Rectal smooth muscle tissue (tissue), 1 donor: ENCODE results near the gene TMEM200A.

Experiments
- H3K27ac ChIP-seq: one replicate; pipeline ENCODE4 v1.7.0; 2013; ENCODE audit warnings: low read depth, low read length, inconsistent platforms
- H3K27me3 ChIP-seq: one replicate; pipeline ENCODE4 v1.7.0; 2013; ENCODE audit warnings: low read length; ENCODE audit not compliant: control insufficient read depth, insufficient read depth
- H3K36me3 ChIP-seq: one replicate; pipeline ENCODE4 v1.7.0; 2013; ENCODE audit warnings: low read length; ENCODE audit not compliant: control insufficient read depth, insufficient read depth
- H3K4me1 ChIP-seq: one replicate; pipeline ENCODE4 v1.7.0; 2013; ENCODE audit warnings: low read length; ENCODE audit not compliant: control insufficient read depth, insufficient read depth
- H3K4me3 ChIP-seq: one replicate; pipeline ENCODE4 v1.7.0; 2013; ENCODE audit warnings: low read length
- H3K9ac ChIP-seq: one replicate; pipeline ENCODE4 v1.7.0; 2013; ENCODE audit warnings: low read length

TMEM200A gene

DNA sequence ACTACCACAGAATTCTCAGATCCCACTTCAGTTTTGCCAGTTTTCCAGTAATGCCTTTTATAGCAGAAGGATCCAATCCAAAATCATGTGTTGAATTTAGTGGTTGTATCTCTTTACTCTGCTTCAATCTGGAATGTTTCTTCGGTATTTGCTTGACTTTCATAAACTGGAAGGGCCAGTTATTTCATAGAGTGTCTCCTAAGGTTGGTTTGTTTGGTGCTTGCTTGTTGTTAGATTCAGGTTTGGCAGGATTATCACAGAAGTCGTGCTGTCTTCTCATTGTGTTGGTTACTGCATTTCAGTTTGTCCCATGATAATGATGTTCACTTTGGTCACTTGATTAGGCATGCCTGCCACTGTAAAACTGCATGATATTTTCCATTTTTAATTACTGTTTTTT, 45.7 kb downstream of the TMEM200A start:
- Histone ChIP-seq H3K36me3 (no peaks in the 10 kb centered on the region), H3K4me1 (no peaks in the 10 kb centered on the region), H3K27ac (no peak overlapping the region), H3K9ac (no peak overlapping the region), H3K4me3 (no peak overlapping the region), H3K27me3 (no peaks in the 10 kb centered on the region)

DNA sequence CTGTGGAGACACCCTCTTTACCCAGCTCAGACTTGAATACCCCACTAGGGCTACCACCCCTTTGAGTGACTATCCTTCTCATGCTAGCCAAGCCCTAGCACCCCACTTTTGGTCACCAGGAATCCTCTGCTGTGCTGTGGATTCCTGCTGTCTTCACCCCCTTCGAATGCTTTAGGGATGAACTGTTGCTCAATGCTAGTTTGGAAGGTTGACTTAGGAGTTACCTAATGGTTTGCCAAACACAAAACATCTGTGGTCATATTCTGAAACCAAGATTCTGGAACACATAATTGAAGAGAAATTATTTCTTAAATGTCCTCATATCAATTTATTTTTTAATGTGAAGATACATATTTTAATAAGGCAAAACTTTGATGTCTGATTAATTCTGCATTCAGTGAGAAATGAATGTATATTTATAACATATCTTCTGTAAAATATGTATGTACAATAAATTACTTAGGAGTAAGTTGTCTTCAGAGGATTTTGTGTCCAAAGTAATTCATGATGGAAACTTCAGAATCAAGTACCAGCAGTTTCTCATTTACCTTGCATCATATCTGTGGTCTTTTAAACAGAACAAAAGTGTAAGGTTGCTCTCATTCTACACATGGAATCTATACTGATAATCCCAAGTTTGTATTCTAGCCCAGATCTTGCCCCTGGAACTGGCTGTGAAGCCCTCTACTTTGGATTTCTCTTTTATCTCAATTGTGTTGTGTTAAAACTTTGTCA, 46.9 kb downstream of the TMEM200A start:
- Histone ChIP-seq H3K27ac (no peak overlapping the region), H3K4me1 (no peaks in the 10 kb centered on the region), H3K4me3 (no peak overlapping the region), H3K36me3 (no peaks in the 10 kb centered on the region), H3K27me3 (no peaks in the 10 kb centered on the region), H3K9ac (no peak overlapping the region)

DNA sequence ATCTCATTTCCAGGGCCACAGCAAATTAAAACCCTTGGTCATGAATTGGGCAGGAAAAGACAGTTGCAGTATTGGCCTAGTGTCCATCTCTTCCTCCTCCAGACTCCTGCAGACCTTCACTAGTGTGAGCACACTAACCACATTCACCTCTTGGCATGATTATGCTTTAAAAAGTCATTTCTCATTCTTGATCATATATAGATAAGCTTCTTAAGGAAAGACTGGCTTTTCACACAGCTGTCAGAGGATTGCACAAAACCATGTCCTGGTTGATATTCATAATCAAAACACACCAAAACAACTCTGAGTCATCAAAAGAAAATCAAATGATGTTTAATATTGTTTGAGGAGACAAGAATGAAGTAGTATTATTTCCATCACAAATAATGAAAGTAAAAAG, 52.1 kb downstream of the TMEM200A start:
- Histone ChIP-seq H3K4me1 (no peaks in the 10 kb centered on the region), H3K27me3 (no peaks in the 10 kb centered on the region), H3K4me3 (no peak overlapping the region), H3K27ac (no peak overlapping the region), H3K9ac (no peak overlapping the region), H3K36me3 (no peaks in the 10 kb centered on the region)

DNA sequence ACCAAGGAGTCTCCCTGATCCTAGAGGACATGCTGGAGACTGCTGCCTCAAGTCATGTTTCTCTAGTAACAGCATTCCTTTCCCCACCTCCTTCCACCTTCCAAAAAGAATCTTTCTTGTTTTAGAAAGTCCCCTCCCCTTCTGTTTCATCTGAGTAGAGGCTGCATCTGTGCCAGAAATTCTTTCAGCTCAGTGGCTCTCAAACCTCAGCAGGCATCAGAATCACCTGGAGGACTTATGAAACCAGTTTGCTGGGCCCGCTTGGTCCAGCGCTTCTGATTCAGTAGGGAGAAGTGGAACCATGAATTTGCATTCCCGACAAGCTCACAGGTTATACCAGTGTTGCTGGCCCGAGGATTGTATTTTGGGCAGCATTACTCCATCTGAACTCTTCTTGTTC, 55.1 kb downstream of the TMEM200A start:
- no peaks in the 10 kb centered on the region for H3K27me3 ChIP-seq
- H3K4me1 ChIP-seq, result no peaks in the 10 kb centered on the region
- H3K9ac ChIP-seq, result no peak overlapping the region
- H3K36me3 ChIP-seq, result no peaks in the 10 kb centered on the region
- H3K27ac ChIP-seq, result no peak overlapping the region
- no peak overlapping the region for H3K4me3 ChIP-seq

DNA sequence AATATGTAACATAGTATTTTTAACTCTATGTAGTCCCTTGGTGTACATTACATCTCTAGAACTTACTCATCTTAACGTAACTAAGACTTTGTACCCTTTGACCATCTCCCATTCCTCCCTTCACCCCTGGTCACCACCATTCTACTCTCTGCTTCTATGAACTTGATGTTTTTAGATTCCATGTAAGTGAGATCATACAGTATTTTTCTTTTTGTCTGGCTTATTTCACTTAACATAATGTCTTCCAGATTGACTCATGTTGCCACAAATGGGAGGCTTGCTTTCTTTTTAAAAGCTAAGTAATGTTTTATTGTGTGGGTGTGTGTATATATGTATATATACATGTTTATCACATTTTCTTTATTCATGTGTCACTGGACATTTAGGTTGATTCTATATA, 55.8 kb downstream of the TMEM200A start:
- no peak overlapping the region for H3K9ac ChIP-seq

DNA sequence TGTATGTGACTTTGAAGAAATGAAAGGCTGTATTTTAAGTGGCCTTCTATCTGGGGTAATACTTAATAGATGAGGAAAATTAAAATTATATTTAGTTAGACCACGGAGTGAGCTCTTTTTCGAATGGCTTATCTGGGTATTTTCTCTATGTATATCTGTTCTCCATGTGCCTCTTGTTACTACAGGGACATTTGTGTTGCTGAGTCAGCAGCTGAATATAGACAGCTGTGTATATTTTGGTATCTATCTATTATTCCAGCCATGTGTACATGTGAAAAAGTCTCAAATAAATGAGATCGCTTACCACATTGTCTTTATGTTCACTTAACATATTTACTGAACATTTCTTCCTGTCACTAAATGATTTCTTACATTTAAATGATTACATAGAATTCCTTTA, 57.2 kb downstream of the TMEM200A start:
- H3K4me1 ChIP-seq, result no peaks in the 10 kb centered on the region
- no peak overlapping the region for H3K4me3 ChIP-seq
- no peak overlapping the region for H3K27ac ChIP-seq

More for the DNA sequence above, 55.8 kb downstream of the TMEM200A start:
- Histone ChIP-seq H3K36me3 (no peaks in the 10 kb centered on the region), H3K4me3 (no peak overlapping the region), H3K27me3 (no peaks in the 10 kb centered on the region), H3K27ac (no peak overlapping the region), H3K4me1 (no peaks in the 10 kb centered on the region)

DNA sequence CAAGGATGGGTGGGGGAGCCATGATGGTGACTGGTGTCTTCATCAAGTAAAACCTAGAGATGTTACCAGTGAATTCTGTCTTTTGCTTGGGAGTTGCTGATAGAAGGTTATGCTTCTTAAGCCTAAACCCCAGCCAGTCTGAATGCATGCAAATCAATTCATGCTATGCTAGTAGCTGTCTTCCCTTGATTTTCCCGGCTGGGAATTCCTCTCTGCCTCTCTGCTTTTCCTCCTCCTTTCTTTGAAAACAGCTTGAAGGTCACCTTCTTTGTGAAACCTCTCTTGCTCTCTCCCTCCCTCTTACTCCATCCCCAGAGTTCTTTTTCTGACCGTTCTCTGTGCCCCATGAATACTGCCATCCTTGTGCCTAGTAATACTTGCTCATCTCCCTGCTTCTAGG, 58.9 kb downstream of the TMEM200A start:
- no peaks in the 10 kb centered on the region for H3K27me3 ChIP-seq
- no peak overlapping the region for H3K9ac ChIP-seq
- no peaks in the 10 kb centered on the region for H3K36me3 ChIP-seq
- no peaks in the 10 kb centered on the region for H3K4me1 ChIP-seq
- H3K4me3 ChIP-seq, result no peak overlapping the region
- no peak overlapping the region for H3K27ac ChIP-seq

More for the DNA sequence above, 57.2 kb downstream of the TMEM200A start:
- Histone ChIP-seq H3K27me3 (no peaks in the 10 kb centered on the region), H3K36me3 (no peaks in the 10 kb centered on the region), H3K9ac (no peak overlapping the region)

DNA sequence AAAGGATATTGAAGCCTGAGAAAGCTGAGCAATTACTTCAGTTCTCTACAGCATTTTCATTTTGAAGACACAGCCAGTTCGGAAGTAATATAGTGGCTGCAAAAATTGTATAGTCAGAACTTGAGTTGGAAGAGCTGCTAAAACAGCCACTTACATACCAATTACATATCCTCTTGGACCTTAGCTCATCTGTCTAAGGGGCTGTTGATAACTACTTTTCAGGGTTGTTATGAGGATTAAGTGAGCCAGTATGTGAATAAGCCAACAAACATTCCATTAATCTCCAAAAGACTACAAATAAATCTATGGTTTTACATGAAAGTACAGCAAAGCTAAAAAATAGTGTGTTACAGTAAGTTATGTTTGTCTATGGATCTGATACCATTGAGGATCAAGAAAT, 59.7 kb downstream of the TMEM200A start:
- no peak overlapping the region for H3K4me3 ChIP-seq
- H3K27ac ChIP-seq, result no peak overlapping the region
- no peaks in the 10 kb centered on the region for H3K4me1 ChIP-seq
- no peaks in the 10 kb centered on the region for H3K27me3 ChIP-seq
- H3K9ac ChIP-seq, result no peak overlapping the region
- H3K36me3 ChIP-seq, result no peaks in the 10 kb centered on the region

DNA sequence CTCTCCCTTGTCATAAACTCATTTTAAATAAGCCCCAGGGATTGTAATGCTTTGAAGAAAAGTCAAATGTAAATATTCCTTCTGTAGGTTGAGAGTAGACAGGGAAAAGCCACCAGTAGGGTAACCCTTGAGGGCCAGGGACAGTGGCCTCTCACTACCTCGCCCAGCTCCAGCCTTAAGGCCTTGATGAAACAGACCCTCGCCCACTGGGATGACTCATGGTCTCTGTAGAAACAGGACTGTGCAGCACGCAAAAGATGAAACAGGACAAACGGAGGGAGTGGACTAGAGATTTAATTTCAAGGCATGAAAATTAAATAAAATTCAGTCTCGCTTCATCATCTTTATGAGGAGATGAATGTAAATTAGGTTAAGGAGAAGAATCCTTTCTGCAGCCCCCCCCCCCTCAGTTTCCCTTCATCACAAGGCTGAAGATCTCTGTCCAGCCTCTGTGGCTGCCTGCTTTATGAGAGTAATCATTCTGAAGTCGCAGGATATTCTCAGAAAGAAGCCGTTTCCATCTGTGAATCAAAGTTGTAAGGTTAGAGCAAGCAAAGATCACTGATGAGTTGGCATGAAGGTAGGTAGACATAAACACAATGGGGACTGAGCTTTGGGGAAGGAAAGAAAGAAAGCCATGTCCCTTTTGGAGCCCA, 60.4 kb downstream of the TMEM200A start:
- H3K9ac ChIP-seq, result no peak overlapping the region
- H3K36me3 ChIP-seq, result no peaks in the 10 kb centered on the region
- H3K27me3 ChIP-seq, result no peaks in the 10 kb centered on the region

DNA sequence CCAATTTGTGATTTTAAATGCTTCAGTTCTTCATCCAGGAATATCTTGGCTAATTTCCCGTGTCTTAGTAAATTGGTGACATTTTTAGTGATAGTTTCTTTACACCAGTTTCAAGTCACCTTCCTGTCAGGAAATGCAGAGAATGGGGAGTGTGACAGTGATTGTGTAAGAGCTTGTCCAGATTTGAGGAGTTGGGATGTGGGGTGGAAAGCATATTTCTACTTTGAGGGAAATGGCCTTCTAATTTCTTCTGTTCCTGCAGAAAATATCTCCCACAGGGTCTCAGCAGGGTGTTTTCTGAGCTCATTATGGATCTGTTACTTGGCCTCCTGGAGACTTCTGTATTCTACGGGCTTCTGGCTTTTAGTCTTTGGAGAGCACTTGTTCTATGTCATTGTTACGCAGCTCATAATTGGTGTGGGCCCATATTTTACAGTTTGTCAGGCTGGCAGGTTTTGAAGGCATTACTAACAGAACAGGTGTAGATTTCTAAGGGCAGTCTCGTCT, 65.6 kb downstream of the TMEM200A start:
- H3K27me3 ChIP-seq, result no peaks in the 10 kb centered on the region
- no peaks in the 10 kb centered on the region for H3K36me3 ChIP-seq
- H3K9ac ChIP-seq, result no peak overlapping the region
- H3K4me3 ChIP-seq, result no peak overlapping the region
- no peaks in the 10 kb centered on the region for H3K4me1 ChIP-seq
- H3K27ac ChIP-seq, result no peak overlapping the region

More for the DNA sequence above, 60.4 kb downstream of the TMEM200A start:
- no peaks in the 10 kb centered on the region for H3K4me1 ChIP-seq
- H3K27ac ChIP-seq, result no peak overlapping the region
- H3K4me3 ChIP-seq, result no peak overlapping the region

DNA sequence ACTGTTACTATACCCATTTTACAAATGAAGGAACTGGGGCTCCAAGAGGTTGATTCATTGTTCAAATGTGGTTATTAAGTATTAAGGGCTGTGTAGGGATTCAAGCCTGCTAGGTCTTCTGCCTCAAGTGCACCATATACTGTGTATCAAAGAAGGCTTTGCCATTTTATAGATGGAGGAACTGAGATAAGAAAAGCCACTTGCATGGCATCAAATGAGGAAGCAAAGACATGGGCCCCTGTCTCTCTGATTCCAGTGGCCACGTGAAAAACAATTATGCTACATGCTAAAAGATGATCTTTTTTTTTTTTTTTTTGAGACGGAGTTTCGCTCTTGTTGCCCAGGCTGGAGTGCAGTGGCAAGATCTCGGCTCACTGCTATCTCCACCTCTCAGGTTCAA, 67.0 kb downstream of the TMEM200A start:
- H3K4me1 ChIP-seq, result no peaks in the 10 kb centered on the region
- H3K27ac ChIP-seq, result no peak overlapping the region
- H3K36me3 ChIP-seq, result no peaks in the 10 kb centered on the region
- no peak overlapping the region for H3K4me3 ChIP-seq
- no peaks in the 10 kb centered on the region for H3K27me3 ChIP-seq
- no peak overlapping the region for H3K9ac ChIP-seq

DNA sequence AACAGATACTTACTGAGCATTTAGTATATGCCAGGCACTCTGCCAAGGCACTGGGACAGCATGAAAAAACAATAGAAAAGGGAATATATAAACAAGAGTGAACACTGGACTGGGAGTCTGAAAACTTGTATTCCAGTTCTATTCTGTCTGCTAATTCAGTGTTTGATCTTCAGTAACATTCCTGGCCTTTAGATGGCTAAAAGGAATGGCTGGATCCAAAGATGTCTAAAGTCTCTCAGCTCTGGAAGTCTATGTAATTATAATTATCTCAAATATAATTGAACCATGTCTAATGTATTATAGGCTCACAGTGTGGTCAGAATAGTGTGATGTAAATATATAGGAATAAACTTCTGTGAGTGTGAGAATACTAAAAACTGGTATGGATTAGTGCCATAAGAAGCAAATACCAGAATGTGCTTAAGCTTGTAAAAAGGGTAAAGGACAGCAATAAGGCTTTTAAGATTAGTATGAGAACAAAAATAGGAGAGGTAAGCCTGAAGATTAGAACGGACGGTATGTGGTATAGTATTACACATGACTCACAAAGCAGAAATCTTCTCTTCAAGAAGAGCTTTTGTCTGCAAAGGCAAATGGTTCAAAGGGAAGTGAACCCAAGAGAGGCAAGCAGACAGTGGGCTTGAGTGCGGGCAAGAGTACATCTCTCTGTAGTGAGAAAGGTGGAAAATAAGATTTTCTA, 68.5 kb downstream of the TMEM200A start:
- Histone ChIP-seq H3K27ac (no peak overlapping the region), H3K4me3 (no peak overlapping the region), H3K4me1 (no peaks in the 10 kb centered on the region), H3K27me3 (no peaks in the 10 kb centered on the region), H3K9ac (no peak overlapping the region), H3K36me3 (no peaks in the 10 kb centered on the region)
